Retinal pigment epithelial cell (primary cell): ENCODE data around the gene ELP4.

Experiments used
- DNase-seq: peaks from one replicate; pipeline ENCODE4 v3.0.0-alpha.2; 2010; ENCODE audit warnings: low read depth
- H3K4me3 ChIP-seq: 2 replicates; pipeline ENCODE4 v1.5.1; 2011; ENCODE audit warnings: mild to moderate bottlenecking, low read length, control low read depth, moderate library complexity
- CTCF ChIP-seq: conservative IDR thresholded peaks from 2 replicates; pipeline ENCODE4 v1.5.1; 2011; ENCODE audit warnings: low read depth, low read length, control low read depth, inconsistent platforms

ELP4 gene

GRCh38 chr11:31767685-31768084 lies 258.1 kb downstream of the ELP4 start:
- no peak overlapping the region for H3K4me3 ChIP-seq

GRCh38 chr11:31768749-31769640 lies 259.4 kb downstream of the ELP4 start:
- TF ChIP-seq CTCF: no peak
- H3K4me3 ChIP-seq: no peak overlapping the region
- no peak for DNase-seq

More at GRCh38 chr11:31767685-31768084, 258.1 kb downstream of the ELP4 start:
- no peak for DNase-seq
- no peak for TF ChIP-seq CTCF

GRCh38 chr11:31770011-31770700 lies 260.6 kb downstream of the ELP4 start:
- no peak for DNase-seq
- H3K4me3 ChIP-seq: no peak overlapping the region
- TF ChIP-seq CTCF: no peak

- no peak for DNase-seq
- no peak overlapping the region for H3K4me3 ChIP-seq
- no peak for TF ChIP-seq CTCF
These were observed 262.8 kb downstream of the ELP4 start for GRCh38 chr11:31772412-31772811.

GRCh38 chr11:31779374-31779791 lies 269.8 kb downstream of the ELP4 start:
- peak; percentile 57 for DNase-seq
- H3K4me3 ChIP-seq: no peak overlapping the region
- TF ChIP-seq CTCF: no peak

- TF ChIP-seq CTCF: no peak
- no peak for DNase-seq
- H3K4me3 ChIP-seq: no peak overlapping the region
These were observed 270.5 kb downstream of the ELP4 start for GRCh38 chr11:31780078-31780477.
